Esophagus (tissue), 2 donors: ENCODE measurements around the gene RHO. TPM values are rescaled to one million over a fixed set of nuclear protein-coding genes. Genes with fewer than 3 reads are reported as not detected.
"Not testable (repeated sequence)": the region's sequence is repeated elsewhere in the genome, so short reads cannot be mapped to it uniquely, and the experiment has no call there.

ENCODE experiments used
- H3K27ac ChIP-seq, 2 donors: one replicate each; pipeline ENCODE4 v1.5.1; 2013; ENCODE audit warnings: low read depth in 2 of 2, mild to moderate bottlenecking in 2 of 2, inconsistent platforms in 1 of 2, low read length in 1 of 2, moderate library complexity in 1 of 2
- H3K27me3 ChIP-seq, 2 donors: one replicate each; pipeline ENCODE4 v1.6.1; 2013; ENCODE audit warnings: low read length in 2 of 2, control low read depth in 1 of 2, mild to moderate bottlenecking in 1 of 2; ENCODE audit not compliant: insufficient read depth in 2 of 2, control insufficient read depth in 1 of 2
- H3K36me3 ChIP-seq, 2 donors: one replicate each; pipeline ENCODE4 v1.6.1; 2013; ENCODE audit warnings: low read length in 1 of 2; ENCODE audit not compliant: control insufficient read depth in 2 of 2, insufficient read depth in 2 of 2
- H3K4me1 ChIP-seq, 2 donors: one replicate each; pipeline ENCODE4 v1.6.1; 2013; ENCODE audit warnings: low read length in 1 of 2; ENCODE audit not compliant: control insufficient read depth in 2 of 2, insufficient read depth in 2 of 2
- H3K4me3 ChIP-seq, 2 donors: one replicate each; pipeline ENCODE4 v1.5.1; 2013; ENCODE audit warnings: low read length in 2 of 2, mild to moderate bottlenecking in 2 of 2, low read depth in 1 of 2, moderate library complexity in 1 of 2
- H3K9me3 ChIP-seq, 2 donors: one replicate each; pipeline ENCODE4 v1.6.1; 2013; ENCODE audit warnings: mild to moderate bottlenecking in 2 of 2, low read depth in 1 of 2, low read length in 1 of 2, moderate library complexity in 1 of 2; ENCODE audit not compliant: control insufficient read depth in 2 of 2, insufficient read depth in 1 of 2
- WGBS, 2 donors: extraction: QIAGEN DNeasy Blood & Tissue Kit; methylation state at CpG; one replicate each; pipeline ENCODE4 v1.1.7; 2013; 5-methylcytosine and 5-hydroxymethylcytosine counted together
- polyA plus RNA-seq, 2 donors: library from polyadenylated mRNA; stranded (reverse); fragments of 200-250 nt; gene quantifications; one replicate each; pipeline ENCODE4 v1.2.3, GENCODE V29; 2013
- donor health status: healthy with polysubstance abuse.
- donor health status: Bipolar disorder and iron deficiency.

RHO gene
- polyA plus RNA-seq, 2 donors = not detected

DNA sequence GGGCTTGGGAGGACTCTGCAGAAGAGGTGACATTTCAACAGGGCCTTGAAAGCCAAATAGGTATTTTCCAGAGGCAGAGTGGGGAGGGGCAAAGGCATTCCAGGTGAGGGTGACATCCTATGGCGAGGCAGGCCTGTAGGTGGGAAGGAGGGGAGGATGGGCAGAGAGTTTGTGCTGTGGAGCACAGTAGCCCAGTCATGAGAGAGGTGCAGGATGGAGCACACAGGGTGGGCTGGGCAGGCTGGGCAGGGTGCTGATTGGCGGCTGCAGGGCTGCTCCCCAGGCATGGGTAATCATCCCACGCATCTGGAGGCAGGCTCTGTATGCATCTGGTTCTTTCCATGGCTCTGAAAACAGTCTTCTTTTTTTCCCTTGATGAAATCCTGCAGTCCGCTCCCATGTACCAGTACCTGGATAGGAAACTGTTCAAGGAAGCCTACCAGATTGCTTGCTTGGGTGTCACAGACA, 40.5 kb upstream of the RHO start:
- WGBS, 2 donors = 94 to 96% methylated on average over 3 to 4 of the region's 4 CpGs
- H3K4me1 ChIP-seq, H3K9me3 ChIP-seq, H3K4me3 ChIP-seq, H3K27me3 ChIP-seq: not testable (repeated sequence)
- Histone ChIP-seq H3K27ac (peak overlapping the region in 1 of 2 donors; percentile 20), H3K36me3 (peaks cover 7 to 11% of the 10 kb centered on the region in 2 donors)

DNA sequence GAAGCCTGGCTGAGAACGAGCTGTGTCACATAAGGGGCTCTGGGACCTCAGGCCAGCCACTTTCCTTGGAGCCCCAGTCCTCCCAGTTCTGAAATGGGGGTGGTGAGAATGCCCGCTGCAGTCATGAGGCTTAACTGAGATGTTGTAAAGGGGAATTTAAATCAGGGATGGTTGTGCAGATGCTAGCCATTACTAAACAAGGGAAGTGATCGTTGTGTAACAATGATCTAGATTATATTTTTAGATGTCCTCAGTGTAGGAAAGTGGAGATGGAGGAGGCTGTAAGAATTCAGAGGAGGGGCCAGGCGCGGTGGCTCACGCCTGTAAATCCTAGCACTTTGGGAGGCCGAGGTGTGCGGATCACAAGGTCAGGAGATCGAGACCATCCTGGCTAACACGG, 39.2 kb upstream of the RHO start:
- H3K9me3 ChIP-seq, H3K27me3 ChIP-seq, H3K27ac ChIP-seq, H3K4me1 ChIP-seq, H3K36me3 ChIP-seq, H3K4me3 ChIP-seq: not testable (repeated sequence)
- WGBS, 2 donors = 89 to 91% methylated on average over 10 of the region's 10 CpGs

DNA sequence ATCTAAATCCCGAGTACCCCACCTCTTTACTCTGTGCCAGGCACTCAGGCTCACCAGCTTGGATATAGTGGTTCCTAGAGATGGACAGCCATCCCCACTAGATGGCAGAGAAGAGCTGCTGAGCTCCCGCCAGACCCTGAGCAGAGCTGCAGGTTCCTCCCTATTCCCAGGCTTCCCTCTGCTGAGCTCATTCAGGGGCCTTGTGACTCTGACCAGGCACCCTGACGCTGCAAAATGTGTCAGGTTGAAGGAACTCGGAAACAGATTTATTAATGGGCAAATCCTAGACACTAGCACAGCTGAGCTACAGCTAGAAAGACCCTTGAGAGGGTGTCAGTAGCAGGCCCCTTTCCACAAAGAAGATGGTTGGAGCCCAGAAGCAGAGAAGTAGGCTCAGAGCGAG, 38.2 kb upstream of the RHO start:
- H3K27ac ChIP-seq = peak overlapping the region; percentile 1 to 64
- H3K4me1 ChIP-seq = peaks cover 0 to 1% of the 10 kb centered on the region in 2 donors
- no peaks in the 10 kb centered on the region for H3K27me3 ChIP-seq
- peaks cover 6 to 7% of the 10 kb centered on the region in 2 donors for H3K36me3 ChIP-seq
- H3K4me3 ChIP-seq = no peak overlapping the region
- 21 to 30% methylated on average over 5 of the region's 5 CpGs for WGBS, 2 donors
- no peaks in the 10 kb centered on the region for H3K9me3 ChIP-seq

DNA sequence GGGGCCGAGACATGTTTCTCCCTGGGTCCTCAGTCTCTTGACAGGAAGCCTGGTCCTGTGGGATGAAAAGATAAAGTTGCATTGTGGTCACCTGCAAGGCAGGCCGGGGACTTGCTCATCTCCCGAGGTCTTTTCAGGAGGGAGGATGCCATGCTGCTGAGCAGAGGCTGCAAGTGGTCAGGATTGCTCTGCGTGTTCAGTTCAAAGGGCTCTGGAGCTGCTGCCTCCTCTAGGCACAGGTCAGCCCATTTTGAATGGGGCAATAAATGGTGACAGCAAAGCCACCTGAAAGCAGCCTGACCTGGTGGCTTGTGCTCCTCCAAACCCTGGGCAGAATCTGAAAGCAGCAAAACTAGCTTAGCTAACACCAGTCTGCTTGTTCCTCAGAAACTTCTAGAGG, 37.4 kb upstream of the RHO start:
- H3K36me3 ChIP-seq, H3K9me3 ChIP-seq, H3K27ac ChIP-seq, H3K27me3 ChIP-seq, H3K4me1 ChIP-seq, H3K4me3 ChIP-seq: not testable (repeated sequence)
- WGBS, 2 donors = 82 to 85% methylated on average over 4 of the region's 4 CpGs

DNA sequence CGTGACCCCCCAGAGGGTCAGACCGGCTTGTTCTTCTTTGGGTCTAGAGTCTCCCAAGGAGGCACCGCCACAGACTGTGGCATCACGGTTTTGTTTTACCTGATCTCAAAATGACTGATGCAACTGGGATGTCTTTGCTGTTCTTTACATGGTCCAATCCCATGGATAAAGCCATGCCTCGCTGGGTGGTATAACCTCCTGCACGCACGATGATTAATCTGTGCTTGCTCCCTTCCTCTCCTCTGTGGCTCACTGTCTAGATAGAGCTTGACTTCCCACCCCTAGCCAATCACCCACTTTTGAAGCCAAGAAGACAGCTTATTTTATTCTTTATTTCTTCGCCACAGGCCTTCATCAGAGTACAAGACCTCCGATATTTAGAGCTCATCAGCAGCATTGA, 36.6 kb upstream of the RHO start:
- Histone ChIP-seq H3K27me3 (no peaks in the 10 kb centered on the region), H3K4me3 (no peak overlapping the region), H3K27ac (no peak overlapping the region), H3K36me3 (peaks cover 7 to 9% of the 10 kb centered on the region in 2 donors), H3K9me3 (no peaks in the 10 kb centered on the region), H3K4me1 (no peaks in the 10 kb centered on the region)
- WGBS, 2 donors = 97 to 98% methylated on average over 9 of the region's 9 CpGs

DNA sequence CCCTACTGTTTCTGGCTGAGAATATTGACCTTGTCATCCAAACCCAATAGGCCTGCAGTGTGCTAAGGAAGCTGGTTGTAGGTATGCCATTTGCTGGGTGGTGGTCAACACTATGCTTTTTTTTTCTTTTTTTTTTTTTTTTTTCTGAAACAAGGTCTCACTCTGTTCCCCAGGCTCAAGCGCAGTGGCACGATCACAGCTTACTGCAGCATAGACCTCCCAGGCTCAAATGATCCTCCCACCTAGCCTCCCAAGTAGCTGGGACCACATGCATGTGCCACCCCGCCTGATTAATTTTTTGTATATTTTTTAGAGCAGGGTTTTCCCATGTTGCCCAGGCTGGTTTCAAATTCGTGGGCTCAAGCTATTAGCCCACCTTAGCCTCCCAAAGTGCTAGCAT, 35.7 kb upstream of the RHO start:
- Histone ChIP-seq H3K9me3 (no peaks in the 10 kb centered on the region), H3K4me3 (no peak overlapping the region), H3K27me3 (no peaks in the 10 kb centered on the region), H3K36me3 (peaks cover 5 to 9% of the 10 kb centered on the region in 2 donors), H3K4me1 (no peaks in the 10 kb centered on the region), H3K27ac (no peak overlapping the region)
- 92 to 95% methylated on average over 4 of the region's 4 CpGs for WGBS, 2 donors

DNA sequence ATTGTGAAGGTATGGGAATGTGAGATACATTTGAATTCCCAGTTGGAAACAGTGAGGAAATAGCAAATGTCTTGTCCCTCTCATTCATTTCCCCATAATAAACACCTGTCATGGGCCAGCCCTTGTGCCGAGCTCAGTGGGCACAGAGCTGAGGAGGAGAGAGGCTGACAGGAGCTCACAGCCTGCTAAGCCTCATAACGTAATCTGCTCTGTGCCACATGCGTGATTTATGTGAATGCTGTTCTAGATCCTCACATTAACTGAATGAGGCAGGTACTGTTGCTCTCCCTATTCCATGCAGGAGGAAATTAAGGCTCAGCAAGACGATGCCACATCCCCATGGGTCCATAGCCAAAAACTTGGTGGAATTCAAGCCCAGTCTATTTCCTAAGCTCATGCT, 35.2 kb upstream of the RHO start:
- Histone ChIP-seq H3K27me3 (no peaks in the 10 kb centered on the region), H3K4me3 (no peak overlapping the region), H3K36me3 (peaks cover 5 to 9% of the 10 kb centered on the region in 2 donors), H3K27ac (no peak overlapping the region), H3K4me1 (no peaks in the 10 kb centered on the region), H3K9me3 (no peaks in the 10 kb centered on the region)
- 89 to 96% methylated on average over 4 of the region's 4 CpGs for WGBS, 2 donors

DNA sequence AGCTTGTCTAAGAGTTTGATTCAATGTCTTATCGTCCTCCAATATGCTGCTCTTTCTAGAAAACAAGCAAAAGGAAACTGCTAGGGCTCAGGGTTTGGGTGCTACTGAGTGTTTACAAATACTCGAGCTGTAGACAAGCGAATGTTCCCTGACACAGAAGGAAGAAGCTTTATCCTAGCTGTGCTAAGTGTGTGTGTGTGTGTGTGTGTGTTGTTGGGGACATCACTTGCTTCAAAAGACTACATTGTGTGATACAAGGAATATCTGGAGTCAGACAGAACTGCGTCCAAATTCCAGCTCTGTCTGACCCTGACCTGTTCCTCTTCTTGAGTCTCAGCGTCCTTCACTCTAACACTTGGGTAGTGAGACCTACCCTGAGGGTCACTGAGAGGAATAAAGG, 33.9 kb upstream of the RHO start:
- not testable (repeated sequence) for H3K9me3 ChIP-seq, H3K27me3 ChIP-seq, H3K4me1 ChIP-seq, H3K36me3 ChIP-seq, H3K4me3 ChIP-seq
- H3K27ac ChIP-seq = peak overlapping the region in 1 of 2 donors; percentile 68
- WGBS, 2 donors = 69 to 71% methylated on average over 5 of the region's 5 CpGs

DNA sequence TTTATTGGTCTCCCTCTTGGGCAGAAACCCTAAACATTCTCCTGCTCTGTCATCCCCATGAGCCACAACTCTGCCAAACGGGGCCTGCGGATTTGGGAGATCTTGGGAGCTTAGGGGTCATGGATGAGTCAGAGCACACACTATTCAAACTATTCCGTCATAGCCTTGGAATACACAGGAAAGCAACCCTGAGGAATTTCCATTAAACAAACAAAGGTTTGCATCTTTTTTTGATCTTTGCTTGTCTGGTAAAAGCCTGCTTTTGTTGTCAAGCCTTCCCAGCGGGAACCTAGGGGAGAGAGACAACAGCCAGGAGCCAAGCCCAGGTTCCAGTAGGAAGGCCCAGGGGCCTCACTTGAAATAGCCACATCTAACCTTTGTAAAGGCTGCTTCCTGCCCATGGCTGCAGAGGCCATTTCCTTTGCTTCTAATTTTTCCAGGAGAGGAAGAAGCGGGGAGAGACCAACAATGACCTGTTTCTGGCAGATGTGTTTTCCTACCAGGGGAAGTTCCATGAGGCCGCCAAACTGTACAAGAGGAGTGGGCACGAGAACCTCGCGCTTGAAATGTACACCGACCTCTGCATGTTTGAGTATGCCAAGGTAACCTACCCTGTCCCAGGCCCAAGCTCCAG, 33.3 kb upstream of the RHO start:
- not testable (repeated sequence) for H3K4me3 ChIP-seq, H3K27me3 ChIP-seq, H3K9me3 ChIP-seq, H3K4me1 ChIP-seq
- peak overlapping the region; percentile 47 to 55 for H3K27ac ChIP-seq
- H3K36me3 ChIP-seq = peaks cover 5 to 13% of the 10 kb centered on the region in 2 donors
- WGBS, 2 donors = 64 to 66% methylated on average over 10 of the region's 10 CpGs

DNA sequence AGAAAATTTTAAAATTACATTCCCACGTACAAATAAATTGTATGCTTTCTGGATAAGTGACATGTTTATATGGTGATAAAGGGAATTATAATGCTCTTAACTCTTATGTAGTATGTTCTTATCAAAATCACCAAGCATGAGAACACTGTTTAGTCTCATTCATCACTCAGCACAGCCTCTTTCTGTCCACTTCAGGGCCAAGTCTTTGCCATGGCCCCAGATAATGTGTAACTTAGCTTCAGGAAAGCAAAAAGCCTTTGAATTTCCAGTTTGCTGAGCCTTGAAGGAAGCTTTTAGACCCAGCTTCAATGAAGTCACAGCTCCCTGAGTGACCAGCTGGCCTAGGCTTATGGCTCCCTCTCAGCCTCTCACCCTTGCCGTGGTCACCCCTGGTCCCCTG, 30.6 kb upstream of the RHO start:
- not testable (repeated sequence) for H3K27me3 ChIP-seq, H3K4me3 ChIP-seq, H3K27ac ChIP-seq, H3K4me1 ChIP-seq, H3K9me3 ChIP-seq
- peaks cover 8 to 10% of the 10 kb centered on the region in 2 donors for H3K36me3 ChIP-seq
- WGBS, 2 donors = 80 to 89% methylated on average over 2 of the region's 2 CpGs
